ENCODE measurements around the gene ERMN.
"Not testable (repeated sequence)": the region's sequence is repeated elsewhere in the genome, so short reads cannot be mapped to it uniquely, and the experiment has no call there.

ERMN gene

GRCh38 chr2:157292853-157293252 lies 32.8 kb downstream of the ERMN start:
- DNase-seq (ENCODE audit: low spot score) = no peak

DNA sequence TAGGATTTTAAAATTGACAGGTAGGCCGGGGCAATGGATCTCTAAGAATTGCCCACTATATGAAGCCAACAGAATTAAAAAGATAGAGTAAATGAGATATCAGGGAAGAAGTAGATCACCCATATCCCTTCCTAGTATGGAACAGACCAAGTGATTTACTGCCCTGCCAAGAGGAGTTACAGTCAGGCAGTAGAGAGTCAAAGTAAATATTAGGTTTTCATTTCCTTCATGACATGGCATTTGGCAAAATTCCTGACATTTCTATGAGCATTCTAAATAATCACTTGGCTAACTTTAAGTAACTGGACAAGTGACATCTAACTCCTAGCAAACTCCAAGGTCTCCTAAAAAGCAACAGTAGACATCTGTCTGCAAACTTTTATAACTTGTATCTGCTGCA lies 34.6 kb downstream of the ERMN start:
- no peak for DNase-seq (ENCODE audit: low spot score)

DNA sequence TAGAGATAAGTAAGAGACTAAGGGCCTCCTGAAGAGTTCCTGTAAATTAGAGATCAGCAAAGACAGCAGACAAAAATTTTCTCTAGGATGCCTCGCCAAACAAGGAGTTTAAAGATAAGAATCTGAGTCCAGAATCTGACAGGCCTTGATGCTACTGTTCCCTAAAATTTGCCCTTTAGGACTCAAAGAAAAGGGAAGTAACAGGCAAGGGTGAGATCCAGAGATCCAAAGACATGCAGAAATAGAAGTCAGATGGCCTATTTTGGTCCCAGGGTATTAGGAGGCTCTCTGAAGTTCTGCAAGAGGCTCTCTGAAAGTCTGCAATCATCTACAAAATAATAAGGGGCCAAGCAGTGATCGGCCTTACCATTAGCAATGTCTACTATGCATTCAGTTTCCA lies 35.1 kb downstream of the ERMN start:
- DNase-seq (ENCODE audit: low spot score) = no peak

DNA sequence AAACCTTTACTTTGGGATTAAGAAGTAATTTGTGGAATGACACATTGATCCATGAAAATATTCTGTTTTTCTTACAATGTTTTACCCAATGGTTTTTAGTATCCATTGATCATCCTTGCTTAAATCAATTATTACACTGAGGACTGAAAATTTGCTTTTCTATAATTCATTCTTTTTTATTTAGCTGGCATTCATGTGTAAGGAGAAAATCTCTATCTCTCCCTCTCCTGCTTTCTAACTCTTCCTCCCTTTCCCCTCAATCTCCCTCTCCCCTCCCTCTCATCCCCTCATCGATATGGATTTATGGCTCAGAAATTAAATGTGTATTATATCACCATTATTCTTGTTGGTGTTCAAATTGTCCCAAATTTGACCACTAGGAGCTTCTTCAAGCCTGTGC lies 38.5 kb downstream of the ERMN start:
- no peak for DNase-seq (ENCODE audit: low spot score)

DNA sequence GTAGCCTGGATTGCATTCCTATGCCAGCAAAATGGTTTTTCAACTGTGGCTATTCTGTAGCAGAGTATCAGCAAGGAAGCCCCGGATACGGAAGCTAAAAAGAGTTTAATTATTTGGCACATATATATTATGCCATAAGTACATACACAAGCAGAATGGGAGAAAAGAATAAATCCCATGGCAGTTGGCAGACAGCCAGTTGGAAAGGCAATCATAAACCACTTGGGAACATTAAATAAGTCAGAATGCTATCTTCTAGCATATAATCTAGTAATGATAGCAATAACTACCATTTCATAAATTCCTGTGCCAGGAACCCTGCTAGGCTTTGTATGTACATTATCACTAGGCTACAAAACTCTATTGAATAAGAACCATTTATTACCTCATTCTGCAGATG lies 42.2 kb downstream of the ERMN start:
- DNase-seq (ENCODE audit: low spot score) = no peak

DNA sequence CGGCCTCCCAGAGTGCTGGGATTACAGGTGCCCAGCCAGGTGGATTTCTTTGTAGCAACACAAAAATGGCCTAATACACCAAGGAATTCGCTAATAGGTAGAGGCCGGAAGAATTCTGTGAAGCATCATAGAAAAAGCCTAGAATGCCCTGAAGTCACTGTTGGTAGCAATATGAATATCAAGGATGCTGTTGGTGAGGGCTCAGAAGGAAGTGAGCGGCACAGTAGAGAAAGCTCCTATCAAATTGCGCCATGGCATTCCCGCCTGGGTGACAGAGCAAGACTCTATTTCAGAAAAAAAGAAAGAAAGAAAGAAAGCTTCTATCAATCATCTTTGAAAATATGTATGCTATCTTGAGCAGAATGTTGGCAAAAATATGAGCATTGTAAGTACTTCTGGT lies 44.3 kb downstream of the ERMN start:
- DNase-seq (ENCODE audit: low spot score) = no peak

DNA sequence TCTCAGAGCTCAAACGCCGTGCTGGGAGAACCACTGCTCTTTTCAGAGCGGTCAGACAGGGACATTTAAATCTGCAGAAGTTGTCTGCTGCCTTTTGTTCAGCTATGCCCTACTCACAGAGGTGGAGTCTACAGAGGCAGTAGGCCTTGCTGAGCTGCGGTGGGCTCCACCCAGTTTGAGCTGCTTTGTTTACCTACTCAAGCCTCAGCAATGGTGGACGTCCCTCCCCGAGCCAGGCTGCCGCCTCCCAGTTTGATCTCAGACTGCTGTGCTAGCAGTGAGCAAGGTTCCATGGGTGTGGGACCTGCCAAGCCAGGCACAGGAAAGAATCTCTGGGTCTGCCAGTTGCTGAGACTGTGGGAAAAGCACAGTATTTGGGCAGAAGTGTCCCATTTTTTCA lies 46.3 kb downstream of the ERMN start:
- not testable (repeated sequence) for DNase-seq (ENCODE audit: low spot score)

DNA sequence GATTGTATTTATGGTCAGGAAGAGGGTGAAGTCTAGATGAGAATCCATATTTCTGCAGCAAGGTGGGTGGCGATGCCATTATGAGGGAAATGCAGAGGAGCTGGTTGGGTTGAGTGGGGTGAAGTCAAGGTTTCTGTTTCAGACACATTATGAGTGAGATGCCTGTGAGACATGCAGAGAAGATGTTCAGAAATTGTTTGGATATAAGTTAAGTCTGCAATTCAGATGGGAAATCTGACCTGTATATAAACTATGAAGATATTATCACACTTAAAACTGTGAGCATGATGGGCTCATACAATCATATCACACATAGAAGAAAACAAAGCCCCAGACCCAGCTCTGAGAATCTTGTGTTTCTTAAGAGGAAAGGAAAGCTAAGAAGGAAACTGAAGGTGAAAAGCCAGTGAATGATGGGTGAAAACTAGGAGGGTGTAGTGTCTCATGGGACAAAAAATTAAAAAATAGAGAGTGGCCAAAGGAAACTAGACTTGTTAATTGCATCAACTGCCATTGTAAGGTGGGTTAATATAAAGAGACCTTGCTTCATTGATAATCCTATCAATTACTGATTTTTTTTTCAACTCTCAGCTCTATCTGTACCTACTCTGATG lies 53.9 kb downstream of the ERMN start:
- DNase-seq (ENCODE audit: low spot score) = no peak

DNA sequence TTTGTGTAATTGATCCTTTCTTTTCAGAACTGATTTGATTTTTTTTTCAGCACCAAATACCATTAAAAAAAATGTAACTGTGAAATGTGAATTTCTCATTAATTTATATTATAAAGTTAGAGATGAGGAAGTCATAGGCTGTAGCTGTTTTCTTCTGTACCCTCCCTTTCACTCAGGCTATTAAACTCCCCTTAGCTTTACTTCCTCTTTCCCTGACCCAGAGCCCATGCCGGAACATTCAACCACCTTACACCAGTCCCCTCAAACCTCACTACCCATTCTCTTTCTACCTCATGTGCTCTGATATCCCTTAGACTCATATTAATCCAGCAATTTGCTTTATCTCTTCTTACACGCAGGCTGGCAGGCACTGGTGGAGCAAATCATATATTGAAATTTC lies 55.7 kb downstream of the ERMN start:
- no peak for DNase-seq (ENCODE audit: low spot score)

DNA sequence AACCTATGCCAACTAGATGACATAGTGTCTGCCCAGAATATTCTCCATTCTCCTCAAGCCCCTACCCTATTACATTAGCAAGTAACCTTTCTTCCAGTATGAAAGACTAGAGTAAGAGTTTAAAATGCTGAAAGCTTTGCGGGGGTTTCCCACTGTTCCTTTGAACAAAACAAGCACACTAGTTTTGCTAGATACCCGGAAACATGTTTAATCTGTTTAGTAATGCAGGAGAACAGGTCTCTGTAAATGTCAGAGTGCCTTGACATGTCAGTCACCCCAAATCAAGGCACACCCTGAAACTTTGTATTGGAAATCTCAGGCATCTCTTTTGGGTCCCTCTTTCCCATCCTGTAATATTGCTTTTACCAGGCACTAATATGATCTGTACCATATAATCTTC lies 56.6 kb downstream of the ERMN start:
- no peak for DNase-seq (ENCODE audit: low spot score)
